Keratinocyte (primary cell): ENCODE results near the gene ZNF675.

Experiments used
- CTCF ChIP-seq, 3 experiments: IDR thresholded peaks in 1 of 3; conservative IDR thresholded peaks in 1 of 3; optimal IDR thresholded peaks in 1 of 3; 2 replicates in 2 of 3; 3 replicates in 1 of 3; pipeline versions ENCODE3 to v1.5.1; 2011; ENCODE audit warnings: low read length in 3 of 3, mild to moderate bottlenecking in 3 of 3, moderate library complexity in 2 of 3, control low read depth in 1 of 3, inconsistent platforms in 1 of 3; ENCODE audit not compliant: insufficient read depth in 2 of 3; ENCODE audit errors: extremely low read depth in 1 of 3
- EZH2 ChIP-seq: IDR thresholded peaks from one replicate; pipeline ENCODE4 v1.6.1; 2012; ENCODE audit warnings: inconsistent platforms, mild to moderate bottlenecking, low read length, moderate library complexity

GRCh38 chr19:23673132-23673531 lies 13.9 kb downstream of the ZNF675 start:
- TF ChIP-seq CTCF (optimal IDR thresholded peaks at IDR 0.05 in 1 of 3, IDR thresholded peaks at IDR 0.05 in 1 of 3, conservative IDR thresholded peaks at IDR 0.05 in 1 of 3; ENCODE audit: extremely low read depth in 1 of 3, insufficient read depth in 2 of 3, low read length in 3 of 3) = no peak
- no peak for TF ChIP-seq EZH2
